ENCODE results near the gene PIP4K2C.
A peak's percentile ranks its signal among the peaks of the same experiment; 100 is the strongest.
"Not testable (repeated sequence)": the region's sequence is repeated elsewhere in the genome, so short reads cannot be mapped to it uniquely, and the experiment has no call there.

The PIP4K2C gene

GRCh38 chr12:57623811-57624390 is 32.9 kb downstream of the PIP4K2C start:
- DNase-seq: no peak

GRCh38 chr12:57624441-57625220 is 33.6 kb downstream of the PIP4K2C start:
- no peak for DNase-seq

DNA sequence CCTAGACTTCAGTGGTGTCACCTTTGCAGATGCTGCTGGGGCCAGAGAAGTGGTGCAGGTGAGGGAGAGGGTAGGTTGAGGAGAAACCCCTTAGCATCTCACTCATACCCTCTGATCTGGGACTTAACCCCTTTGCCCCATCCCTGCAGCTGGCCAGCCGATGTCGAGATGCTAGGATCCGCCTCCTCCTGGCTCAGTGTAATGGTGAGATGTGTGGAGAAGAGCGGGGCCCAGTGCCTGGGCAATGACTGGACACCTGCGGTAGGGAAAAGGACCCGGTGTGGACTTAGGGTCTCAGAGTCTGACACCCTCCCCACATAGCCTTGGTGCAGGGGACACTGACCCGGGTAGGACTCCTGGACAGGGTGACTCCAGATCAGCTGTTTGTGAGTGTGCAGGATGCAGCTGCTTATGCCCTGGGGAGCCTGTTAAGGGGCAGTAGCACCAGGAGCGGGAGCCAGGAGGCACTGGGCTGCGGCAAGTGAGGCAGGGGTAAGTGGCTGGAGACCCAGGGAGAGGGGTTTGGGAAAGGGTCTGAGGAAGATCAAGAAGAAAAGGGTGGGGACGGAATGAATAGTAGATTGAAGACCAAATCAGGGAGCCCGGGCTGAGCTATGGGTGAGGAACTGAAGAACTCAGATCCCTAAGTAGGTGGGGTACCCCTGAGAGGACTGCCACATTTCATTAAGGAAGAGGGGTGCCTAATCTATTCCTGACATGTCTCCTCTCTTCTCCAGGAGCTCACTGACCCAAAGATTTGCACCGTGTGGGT is 34.5 kb downstream of the PIP4K2C start:
- DNase-seq: no peak

- DNase-seq: no peak
Observed at GRCh38 chr12:57626111-57626920, 35.3 kb downstream of the PIP4K2C start.

- DNase-seq: no peak
Observed at GRCh38 chr12:57626921-57627445, 36.0 kb downstream of the PIP4K2C start.

- DNase-seq: no peak
Observed at GRCh38 chr12:57627501-57628279, 36.7 kb downstream of the PIP4K2C start.

DNA sequence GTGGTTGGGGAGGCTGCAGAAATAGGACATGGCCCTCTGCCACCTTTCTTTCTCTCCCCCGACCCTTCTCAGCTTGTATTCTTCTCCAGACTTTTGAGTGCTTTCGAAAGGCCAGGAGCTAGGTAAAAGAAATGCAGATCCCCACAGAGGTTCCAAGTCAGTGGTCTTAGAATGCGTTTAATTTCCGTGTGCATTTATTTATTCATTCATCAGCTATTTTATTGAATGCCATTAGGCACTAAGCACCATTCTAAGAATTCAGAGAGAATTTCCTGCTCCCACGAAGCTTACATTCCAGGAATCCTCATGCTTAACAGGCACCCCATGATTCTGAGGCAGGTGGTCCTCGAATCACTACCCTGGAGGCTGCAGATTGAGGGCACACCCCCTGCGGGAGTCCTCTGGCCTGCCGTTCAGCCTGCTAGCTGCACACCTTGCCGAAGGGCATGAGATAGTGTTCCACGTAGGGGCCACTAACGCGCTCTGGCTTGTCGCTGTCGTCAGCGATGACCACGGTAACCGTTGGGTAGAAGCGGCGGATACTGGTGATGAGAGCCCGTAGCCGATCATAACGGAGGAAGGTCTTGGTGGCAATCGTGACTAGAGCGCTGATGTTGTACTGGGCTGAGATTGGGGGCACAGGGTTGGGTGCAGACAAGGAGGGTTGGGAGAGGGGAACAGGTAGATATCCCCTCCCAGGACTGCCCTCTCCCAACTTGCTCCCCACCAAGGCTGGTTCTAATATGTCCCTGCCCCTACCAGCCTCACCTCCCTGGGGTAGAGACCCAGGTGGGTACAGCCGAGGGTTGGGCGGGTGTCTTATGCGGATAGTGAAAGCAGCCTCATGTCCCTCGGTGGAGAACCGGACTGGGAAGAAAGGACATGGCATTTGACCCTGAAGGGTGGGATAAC is 37.5 kb downstream of the PIP4K2C start:
- no peak for DNase-seq

DNA sequence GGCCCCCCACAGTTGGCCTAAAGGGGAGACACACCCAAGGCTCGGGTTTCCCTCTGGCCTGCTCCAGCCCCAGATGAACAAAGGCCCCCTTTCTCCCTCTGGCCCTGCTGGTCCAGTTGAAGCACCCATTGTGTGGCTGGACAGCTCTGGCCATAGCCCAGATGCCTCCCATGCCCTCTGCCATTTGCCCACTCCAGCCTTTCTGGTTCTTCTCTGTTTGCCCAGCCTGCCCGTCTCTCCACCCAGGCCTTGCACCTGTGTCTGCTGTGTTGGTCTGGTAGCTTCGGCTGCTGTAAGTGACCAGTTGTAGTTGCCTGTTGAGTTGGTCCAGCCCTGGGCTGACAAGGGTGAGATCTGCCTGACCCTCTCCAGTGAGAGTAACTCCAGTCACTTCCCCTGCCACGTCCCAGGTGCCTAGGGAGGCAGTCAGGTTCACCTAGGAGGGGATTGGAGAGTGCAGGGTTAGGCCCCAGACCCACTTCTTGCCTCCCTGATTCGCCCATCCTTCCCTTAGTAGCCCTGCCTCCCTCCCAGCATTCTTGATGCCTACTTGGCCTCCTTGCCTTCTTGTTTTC is 39.0 kb downstream of the PIP4K2C start:
- DNase-seq: no peak

GRCh38 chr12:57630891-57631433 is 40.0 kb downstream of the PIP4K2C start:
- DNase-seq: no peak

DNA sequence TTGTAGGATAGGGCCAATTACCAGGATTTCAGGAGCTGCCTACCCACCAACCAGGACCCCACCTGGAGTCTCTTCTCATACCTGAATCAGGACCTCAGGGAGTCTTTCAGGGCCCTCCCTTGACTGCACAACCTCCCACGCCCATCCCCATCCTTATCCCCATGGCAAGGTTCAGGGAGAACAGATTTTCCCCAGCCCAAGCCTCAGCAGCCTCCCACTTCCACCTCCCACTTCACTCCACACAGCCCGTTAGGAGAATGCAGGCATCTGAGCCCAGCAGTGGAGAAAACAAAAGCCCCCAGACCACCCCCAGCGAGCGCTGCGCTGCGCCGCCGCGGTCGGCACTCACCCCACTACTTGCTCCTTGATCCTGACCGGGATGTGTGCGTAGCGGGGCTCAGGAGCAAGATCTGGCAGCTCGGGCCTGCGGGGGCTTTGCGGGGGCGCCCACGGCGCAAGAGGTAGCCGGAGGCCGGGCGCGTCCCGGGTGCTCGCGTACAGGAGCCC is 40.6 kb downstream of the PIP4K2C start:
- no peak for DNase-seq

GRCh38 chr12:57632073-57632957 is 41.3 kb downstream of the PIP4K2C start:
- no peak for DNase-seq

DNA sequence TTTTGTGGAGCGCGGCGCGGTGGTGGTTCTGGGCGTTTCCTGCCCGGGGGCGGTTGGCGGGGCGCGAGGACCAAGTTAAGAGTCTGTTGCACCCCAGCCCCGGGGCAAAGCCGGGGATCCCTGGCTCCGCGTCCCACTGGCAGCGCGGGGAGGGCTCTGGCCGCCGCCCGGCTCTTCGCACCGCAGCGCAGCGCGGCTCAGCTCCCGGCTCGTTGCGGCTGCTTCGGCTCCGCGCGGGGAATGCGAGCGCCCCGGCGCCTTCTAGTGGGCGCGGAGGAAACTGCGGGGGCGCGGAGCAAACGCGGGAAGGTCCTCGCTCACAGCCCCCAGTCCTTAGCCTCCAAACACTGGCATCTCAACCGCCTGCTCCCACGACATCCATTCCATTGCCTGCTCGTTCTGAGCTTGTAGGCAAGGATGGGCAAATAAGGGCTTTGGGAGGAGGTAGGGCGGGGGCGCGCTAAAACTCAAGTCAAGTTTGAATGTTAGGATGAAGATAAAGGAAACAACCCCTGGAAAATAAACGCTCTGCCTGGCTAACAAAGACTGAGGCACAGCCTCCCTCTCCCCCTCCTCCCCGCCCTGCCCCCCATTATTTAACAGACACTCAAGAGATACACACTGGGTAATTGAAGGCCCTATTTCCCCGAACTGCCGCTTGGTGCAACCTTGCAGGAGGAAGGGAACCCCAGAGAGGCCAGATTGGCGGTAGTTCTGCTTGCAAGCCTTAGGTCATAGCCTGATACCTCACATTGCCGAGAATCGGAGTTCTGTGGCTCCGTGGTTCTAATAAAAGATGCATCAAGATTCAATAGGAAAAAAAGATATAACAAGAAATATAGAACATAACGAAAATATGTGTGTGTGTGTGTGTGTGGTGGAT is 42.2 kb downstream of the PIP4K2C start, which contains the start of gene B4GALNT1:
B4GALNT1 (minus strand) TSS at position 244 of the 883 bp plus-strand sequence. CDS start 1,069 bp downstream, outside the sequence.
- DNase-seq: peak; percentile 59 to 65

DNA sequence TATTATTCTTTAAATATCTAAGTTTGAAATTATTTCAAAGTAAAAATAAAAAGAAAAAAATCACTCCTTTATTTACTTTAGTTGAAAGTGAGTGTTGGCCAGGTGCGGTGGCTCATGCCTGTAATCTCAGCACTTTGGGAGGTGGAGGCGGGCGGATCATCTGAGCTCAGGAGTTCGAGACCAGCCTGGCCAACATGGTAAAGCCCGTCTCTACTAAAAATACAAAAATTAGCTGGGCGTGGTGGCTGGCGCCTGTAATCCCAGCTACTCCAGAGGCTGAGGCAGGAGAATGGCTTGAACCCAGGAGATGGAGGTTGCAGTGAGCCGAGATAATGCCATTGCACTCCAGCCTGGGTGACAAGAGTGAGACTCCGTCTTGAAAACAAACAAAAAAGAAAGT is 45.7 kb downstream of the PIP4K2C start:
- DNase-seq: not testable (repeated sequence)

DNA sequence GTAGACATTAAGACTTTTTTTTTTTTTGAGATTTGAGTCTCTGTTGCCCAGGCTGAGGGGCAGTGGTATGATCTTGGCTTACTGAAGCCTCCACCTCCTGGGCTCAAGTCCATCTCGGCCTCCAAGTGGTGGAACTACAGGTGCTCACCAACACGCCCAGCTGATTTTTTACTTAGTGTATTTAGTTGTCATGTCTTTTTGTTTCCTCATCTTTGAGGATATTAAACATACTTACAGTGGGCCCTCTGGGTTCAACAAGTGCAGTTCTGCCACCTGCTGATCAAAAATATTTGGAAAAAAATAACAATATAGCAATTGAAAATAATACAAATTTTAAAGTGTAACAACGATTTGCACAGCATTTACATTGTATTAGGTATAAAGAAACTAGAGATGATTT is 46.4 kb downstream of the PIP4K2C start:
- DNase-seq: no peak

- DNase-seq: no peak
Observed at GRCh38 chr12:57638096-57638495, 47.1 kb downstream of the PIP4K2C start.

GRCh38 chr12:57640175-57641042 is 49.4 kb downstream of the PIP4K2C start:
- DNase-seq: no peak
